Hindlimb muscle (tissue), 1 donor: ENCODE data around the gene EFR3B. TPM values are rescaled to one million over a fixed set of nuclear protein-coding genes. Genes with fewer than 3 reads are reported as not detected.

Experiments
- DNase-seq: peaks from one replicate; pipeline ENCODE4 v3.0.0-alpha.2; 2013
- polyA plus RNA-seq: library from polyadenylated mRNA; unstranded; fragments of 120-200 nt; gene quantifications from one replicate; pipeline ENCODE4 v1.2.1, GENCODE V29; 2013; ENCODE audit not compliant: insufficient read length

EFR3B gene
- polyA plus RNA-seq, 1 donor: 5.3 TPM

DNA sequence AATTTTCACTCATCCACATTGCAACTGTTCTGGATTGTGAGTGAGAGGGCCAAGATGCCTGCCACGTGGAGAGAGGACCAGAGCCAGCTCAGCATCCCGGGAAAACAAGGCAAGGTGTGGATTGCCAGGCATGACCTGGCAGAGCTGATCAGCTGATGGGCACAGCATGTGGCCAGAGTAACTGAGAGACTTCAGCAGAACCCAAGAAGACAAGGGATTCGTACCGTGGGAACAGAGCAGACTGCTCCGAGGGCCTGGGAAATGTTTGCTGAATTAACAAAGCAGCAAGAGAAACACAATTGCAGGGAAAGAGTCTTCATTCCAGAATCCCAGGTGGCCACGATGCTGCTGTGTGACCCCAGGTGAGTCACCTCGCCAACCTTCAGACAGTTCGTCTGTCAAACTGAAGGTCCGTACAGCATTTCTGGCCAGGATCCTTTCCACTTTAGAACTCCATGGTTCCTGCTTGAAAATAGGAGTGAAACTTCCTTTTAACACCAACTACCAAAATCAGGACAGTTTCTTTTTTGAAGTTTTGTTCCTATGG, 152.8 kb downstream of the EFR3B start:
- DNase-seq: no peak

DNA sequence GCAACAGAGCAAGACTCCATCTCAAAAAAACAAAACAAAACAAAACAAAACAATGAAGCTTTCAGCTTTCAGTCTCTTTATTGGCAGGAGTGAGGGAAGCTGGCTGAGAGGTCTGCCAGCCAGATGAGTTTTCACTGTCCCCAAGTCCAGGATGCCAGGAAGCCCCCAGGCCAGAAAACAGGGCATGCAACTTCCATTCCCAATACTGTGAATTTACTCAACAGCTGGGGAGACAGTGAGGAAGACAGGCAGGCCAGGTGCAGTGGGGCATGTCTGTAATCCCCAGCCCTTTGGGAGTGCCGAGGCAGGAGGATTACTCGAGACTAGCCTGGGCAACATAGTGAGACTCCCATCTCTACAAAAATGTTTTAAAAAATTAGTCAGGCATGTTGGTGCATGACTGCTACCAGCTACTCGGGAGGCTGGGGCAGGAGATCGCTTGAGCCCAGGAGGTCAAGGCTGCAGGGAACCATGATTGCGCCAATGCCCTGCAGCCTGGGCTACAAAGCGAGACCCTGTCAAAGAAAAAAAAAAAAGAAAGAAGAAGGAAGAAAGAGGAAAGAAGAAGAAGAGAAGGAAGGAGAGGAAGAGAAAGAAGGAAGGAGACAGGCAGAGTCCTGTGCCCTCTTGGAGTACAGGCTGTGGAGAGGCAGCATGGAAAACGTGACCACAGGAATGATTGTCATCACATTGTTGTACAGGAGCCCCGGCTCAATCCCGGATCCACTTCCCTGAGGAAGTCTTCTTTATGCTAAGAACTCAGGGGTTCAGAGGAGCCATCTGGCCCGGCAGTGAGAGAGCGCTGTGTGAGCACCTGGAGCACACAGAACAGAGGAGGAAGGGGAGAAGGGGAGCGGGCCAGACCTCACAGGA, 155.7 kb downstream of the EFR3B start:
- no peak for DNase-seq

- DNase-seq: no peak
These were observed 156.3 kb downstream of the EFR3B start for GRCh38 chr2:25198209-25198525.

- DNase-seq: peak; percentile 23
These were observed 156.7 kb downstream of the EFR3B start for GRCh38 chr2:25198576-25198975.

DNA sequence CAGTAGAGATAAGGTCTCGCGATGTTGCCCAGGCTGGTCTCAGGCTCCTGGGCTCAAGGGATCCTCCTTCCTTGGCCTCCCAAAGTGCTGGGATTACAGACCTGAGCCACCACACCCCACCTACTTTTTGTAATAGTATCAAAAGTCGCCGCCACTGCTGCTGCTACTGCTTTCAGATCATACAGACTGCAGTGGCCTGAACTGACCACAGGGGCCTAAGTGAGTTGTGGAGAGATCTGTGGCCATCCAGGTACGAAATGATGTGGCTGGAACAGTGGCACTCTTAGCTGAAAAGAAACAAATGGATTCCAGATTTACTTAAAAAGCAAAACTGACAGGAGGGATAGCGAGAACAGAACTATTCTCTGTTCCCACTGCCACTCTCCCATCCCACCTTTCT, 159.4 kb downstream of the EFR3B start:
- no peak for DNase-seq

- no peak for DNase-seq
These were observed 159.9 kb downstream of the EFR3B start for GRCh38 chr2:25201794-25202193.

DNA sequence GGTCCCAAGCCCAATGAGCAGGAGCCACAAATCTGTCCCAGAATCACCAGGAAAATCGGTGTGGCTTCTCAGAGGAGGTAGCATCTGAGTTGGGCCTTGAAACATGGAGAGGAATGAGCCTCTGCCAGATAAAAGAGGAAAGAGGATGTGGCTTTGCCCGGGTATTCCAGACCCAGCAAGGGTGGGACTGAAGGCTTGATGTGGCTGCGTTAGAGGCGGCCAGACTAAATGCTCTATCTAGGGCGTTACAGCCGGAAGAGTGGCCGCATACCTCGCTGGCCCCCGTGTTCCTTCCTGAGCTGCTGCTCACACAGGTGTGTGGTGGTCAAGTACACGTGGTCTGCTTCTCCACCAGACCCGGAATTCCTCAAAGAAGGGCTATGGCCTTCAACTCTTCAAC, 160.4 kb downstream of the EFR3B start:
- DNase-seq: no peak

DNA sequence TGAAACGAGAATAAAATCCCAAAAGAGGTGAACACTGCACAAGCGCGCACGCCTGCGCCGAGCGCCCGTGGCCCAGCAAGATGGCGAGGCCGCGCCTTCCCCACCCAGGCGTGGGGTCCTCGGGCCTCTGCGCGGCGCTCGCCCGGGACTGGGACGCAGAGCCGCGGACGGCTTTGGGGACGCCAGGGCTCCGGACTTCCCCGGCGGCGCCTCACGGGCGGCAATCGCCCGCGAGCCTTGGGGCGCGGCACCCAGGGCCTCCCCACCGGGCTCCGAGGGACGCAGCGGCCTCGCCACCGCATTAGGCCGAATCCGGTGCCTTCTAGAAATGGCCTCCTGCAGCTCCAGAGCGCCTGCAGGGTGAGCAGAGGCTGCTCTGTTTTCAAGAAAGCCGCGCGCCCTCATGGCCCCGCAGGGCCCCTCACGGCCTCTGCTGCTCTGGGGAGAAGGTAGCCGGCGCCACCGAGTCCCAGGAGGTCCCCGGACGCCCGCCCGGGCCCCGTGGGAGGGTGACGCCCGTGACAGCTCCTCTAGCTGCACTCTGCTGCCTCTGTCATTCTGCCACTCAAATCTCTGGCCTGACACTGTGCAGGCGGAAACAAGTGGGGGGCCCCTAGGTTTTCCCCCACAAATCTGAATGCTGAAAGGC, 162.4 kb downstream of the EFR3B start:
- DNase-seq: no peak

GRCh38 chr2:25207078-25207545, 165.2 kb downstream of the EFR3B start:
- no peak for DNase-seq

Other genes with a start within 250 kb of the EFR3B start
- 43.2 TPM for gene PTRHD1, start 248.7 kb upstream of the EFR3B start, polyA plus RNA-seq
- gene CENPO, start 248.7 kb upstream of the EFR3B start, polyA plus RNA-seq: 16.5 TPM
- gene ADCY3, start 121.8 kb upstream of the EFR3B start, polyA plus RNA-seq: 23.5 TPM
- gene DNAJC27, start 70.1 kb upstream of the EFR3B start, polyA plus RNA-seq: 8.1 TPM
- gene POMC, start 126.5 kb downstream of the EFR3B start, polyA plus RNA-seq: 2.9 TPM